ENCODE data around the gene ARL15.

The ARL15 gene

DNA sequence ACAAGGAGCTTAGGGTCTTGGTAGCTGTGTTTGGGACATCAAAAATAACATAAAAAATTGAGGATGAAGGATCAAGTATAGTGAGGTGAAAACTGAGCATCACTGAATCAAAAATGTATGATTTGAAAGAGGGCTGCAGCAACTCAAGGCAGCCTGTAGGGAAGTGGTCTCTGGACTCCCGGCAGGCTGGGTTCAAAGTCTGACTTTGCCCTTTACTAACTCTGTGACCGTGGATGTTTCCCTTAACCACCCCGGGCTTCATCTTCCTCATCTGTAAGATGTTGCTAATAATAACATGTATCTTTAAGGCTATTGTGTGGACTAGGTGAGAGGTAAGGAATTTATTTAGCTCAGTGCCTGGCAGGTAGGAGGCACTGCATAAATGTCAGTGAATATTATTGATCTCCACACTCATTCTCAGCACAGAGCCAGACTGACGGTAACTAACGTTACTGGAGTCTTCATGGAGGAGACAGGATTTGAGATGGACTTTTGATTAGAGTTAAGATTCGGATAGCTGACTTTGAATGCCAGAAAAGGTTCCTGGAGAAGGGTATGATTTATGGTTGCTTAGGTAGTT lies 382.6 kb downstream of the ARL15 start:
- DNase-seq: no peak

DNA sequence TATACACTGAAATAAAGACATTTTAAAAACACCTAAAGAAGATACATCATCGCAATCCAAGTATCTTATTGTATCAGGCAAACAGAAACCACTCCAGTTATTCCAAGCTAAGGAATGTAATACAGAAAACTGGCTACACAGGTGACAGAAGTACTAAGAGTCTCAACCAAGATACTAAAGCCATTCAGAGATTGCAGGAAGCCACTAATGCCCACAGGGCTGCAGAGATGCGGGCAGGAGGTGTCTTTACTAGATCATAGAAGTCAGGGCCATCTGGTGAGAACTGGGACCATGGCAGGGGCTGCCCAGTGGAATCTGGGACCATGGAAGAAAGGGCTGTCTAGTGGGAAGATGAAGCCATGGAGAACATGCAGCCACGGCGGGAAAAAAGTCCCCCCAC lies 384.3 kb downstream of the ARL15 start:
- DNase-seq: no peak

DNA sequence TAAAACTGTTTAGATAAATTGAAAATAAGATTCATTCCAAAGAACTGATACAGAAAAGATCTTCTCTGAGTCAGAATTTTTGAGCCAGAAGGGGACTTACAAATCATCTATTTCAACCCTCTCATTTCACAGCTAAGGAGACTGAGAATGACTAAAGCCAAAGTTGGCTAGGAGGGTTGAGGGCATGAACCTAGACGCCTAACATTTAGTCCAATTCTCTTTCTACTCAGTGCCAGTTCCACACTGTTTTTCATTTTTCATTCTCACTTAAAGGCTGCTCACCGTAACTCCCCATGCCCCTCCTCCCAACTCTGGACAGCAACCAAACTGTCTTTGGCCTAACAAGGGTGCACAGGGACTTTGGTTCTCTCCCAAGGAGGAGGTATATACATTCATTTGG lies 386.0 kb downstream of the ARL15 start:
- peak; percentile 41 for DNase-seq

DNA sequence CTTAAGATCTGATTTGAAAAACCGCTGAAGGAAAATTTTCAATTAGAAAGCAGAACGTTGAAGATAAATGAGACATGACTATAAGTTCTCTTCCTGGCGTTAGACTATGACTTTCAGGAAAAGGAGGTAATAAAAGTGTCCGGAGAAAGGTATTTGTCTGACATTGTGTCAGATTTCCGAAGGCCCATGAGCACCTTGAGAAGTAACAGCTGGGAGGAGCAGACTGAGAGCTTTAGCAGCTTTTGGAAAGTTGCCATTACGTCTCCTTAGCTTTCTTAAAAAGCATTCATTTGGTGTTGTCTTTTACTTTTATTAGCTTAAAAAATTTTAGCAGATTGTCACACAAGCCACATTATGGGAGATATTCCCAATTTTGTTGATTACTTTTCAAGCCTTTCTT lies 386.4 kb downstream of the ARL15 start:
- DNase-seq: peak; percentile 83

DNA sequence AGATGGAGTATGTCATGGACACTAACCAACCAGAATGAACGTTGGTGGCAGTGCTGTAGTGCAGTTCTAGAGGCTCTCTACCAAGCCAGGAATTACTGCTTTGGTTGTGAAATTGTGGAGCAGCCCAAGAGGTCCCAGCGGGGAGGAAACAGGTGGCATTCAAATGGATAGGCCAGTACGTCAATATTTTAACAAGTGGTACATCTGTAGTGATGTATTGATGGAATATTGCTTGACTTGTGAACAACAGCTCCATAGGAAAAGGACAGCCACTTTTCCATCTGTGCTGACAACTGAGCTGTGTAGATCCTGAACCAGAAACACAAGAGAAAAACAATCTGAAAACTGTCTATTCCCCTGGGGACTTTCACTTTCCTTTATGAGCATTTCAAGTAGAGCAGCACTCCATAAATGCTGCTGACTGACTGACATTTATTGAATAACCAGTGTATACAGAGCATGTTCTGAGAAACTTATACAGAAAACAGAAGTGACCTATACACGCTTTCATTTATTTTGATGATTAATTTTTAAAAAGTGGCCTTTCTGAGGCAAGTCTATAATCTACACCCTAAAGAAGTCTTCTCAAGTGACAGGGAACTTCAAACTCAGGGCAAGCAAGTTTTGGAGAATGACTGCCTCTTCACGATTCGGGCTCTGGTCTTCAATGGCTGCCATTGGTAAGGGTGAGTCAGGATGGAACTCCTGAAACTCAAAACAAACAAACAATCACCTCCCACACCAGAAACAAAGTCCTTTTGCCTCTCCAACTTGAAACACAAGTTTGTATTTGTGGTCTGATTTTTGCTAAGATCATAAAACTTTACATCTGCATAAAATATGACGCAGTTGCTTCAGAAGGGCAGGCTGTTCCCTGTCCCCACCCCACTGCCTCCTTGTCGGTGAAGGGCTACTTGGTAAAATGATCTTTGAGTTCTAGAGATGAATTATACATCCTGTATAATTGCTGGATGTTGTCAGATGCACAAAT lies 387.6 kb downstream of the ARL15 start:
- DNase-seq: peak; percentile 92

DNA sequence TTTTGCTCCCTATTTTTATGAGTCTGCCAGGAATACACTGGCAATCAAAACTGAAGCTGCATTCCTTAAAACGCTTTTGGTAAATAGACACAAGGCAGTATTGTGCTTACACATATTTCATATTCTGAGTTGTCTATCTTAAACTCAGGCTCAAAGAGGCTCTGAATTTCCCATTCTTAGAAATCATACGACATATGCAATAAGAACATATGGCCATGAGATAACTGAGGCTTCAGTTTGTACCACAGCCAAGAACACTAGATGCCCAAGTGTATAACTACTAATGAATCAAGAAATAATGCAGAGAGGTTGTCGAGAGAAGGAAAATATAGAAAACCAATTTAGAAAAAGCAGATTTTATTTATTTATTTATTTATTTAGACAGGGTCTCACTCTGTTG lies 392.5 kb downstream of the ARL15 start:
- DNase-seq: peak; percentile 7

DNA sequence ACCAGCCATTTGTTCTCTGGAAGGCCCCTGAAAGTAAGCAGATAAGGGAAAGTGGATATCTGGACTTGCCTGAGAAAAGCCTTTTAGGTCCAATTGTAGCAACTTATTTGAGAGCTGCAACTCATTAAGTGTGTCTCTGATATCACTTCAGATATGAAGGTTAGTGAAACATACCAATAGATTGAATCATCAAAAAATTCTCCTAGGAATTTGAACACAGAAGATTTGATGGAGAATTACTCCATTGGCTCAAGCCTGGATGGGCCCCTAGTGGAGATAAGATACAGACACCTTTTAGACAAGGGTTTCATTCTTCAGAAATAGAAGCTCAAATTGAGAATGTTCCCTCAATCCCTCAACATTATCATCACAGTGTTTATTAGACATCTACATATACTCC lies 393.3 kb downstream of the ARL15 start:
- no peak for DNase-seq

DNA sequence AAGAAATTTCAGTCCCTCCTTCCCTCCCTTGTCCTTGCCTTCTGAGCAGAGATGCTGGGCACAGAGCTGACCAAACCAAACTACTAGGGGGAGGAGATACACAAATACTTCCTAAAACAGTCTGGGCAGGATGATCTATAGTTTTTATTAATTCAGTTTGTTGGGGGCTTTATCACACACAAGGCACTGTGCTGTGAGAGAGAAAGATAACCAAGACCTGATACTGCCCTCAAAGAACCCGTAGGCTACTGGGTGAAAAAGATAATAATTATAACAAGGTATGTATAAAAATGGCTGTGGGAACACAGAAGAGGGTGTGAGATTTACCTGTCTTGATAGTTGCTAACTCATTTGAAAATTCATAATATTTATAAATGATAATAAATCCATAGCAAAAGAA lies 395.3 kb downstream of the ARL15 start:
- DNase-seq: no peak

DNA sequence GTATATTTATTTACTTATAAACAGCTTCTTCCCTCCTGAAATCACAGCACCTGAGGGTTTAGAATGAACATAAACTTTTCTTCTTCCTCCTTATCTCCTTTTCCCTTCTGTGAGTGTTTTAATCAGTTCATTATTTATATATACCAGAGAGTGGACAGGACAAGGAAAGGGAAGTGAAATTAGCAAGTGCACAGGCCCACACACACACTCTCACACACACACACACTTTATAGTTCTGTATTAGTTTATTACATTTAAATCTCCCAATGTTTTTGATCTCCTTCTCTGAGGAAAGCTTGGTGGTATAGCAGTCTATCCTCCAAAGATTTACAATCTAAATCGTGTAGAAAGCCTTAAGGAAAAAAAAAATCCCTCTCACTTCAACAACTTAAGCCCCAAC lies 396.4 kb downstream of the ARL15 start:
- DNase-seq: no peak

DNA sequence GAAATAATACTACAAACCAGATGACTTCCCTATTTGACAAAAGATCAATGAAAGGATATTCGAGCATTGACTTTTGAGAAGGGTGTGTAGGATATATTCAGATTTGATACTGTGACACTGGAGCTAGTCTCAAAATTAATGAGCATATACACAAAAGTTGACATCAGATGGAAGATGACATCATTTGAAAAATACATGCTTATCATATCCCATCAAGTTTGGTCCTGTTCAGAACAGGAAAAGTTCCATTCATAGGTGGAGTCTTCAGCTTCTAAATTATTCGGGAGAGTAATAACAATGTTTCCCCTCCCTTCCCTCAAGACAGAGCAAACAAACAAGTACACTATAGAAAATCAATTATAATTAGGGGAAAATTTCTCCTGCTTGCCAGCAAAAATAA lies 401.6 kb downstream of the ARL15 start:
- DNase-seq: no peak

DNA sequence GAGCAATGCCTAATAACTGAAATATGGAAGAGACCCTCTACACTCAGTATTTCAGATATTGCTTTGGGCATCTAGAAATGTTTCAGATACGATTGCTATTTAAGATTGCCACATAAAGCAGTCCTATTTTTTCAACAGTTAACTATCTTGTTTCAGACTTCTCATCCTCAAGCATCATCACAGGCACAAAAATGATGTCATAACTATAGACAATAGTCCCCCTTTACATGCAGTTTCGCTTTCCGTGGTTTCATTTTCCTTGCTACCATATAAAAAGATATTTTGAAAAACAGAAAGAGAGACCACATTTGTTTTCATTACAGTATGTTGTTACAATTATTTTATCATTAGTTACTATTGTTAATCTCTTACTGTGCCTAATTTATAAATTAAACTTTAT lies 402.5 kb downstream of the ARL15 start:
- DNase-seq: no peak

DNA sequence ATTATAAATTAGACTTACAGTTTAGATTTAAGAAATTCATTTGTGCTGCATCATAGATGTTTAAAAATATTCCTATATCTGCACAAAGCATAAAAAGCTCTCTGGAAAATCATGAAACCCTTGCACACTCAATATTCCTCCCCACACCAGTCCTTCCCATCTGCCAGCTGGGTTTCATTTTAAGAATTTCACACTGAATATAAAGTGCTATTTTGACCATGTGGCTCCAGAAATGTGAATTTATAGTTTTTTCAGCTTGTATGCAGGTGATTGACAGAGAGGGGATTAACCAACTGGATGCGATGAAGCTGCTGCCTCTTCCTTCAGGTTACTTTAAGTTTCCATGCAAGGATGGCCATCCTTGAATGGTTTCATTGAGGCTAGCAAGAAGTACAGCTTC lies 403.6 kb downstream of the ARL15 start:
- no peak for DNase-seq

DNA sequence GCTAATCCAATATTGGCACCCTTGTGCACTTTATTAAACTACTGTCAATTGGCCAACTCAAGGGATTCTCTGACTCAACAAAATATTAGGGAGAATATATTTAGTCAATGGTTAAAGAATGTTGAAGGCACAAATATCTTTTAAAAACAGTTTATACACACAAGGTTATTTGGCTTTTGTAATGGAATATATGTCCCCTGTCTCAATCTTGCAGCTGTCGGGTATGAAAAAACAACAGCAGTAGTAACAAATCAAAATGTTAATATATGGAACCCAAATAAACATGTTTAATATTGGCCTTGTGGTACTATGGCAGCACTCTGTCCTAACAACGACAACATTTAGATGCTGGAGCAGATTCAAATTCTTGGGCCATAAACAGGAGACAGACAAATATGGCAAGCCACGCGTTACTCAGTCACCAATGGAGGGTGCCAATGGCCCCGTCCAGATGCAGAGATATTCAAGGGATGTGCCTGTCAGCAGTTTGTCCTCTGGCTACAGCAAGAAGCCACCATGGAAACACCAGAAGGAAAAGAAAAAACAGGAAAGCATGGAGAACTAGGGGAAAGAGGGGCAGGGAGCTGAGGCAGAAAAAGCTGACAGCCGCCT lies 408.0 kb downstream of the ARL15 start:
- DNase-seq: no peak

DNA sequence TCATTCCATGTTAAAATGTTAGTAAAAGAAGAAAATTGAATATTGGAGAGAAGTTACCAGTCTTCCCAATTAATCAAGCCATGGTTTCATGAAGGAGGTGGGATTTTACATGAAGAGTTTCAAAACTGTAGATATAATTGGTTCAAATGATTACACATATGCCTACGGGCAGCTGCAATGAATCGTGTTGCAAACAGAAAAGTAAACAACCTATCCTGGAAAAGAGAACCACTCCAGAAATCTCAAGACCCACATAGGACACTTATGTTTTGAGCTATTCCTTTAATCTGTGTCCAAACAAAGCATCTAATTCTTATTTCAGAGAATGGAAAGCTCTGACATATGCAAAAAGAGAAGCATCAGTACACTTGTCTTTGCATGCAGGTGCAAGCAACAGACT lies 409.7 kb downstream of the ARL15 start:
- no peak for DNase-seq

DNA sequence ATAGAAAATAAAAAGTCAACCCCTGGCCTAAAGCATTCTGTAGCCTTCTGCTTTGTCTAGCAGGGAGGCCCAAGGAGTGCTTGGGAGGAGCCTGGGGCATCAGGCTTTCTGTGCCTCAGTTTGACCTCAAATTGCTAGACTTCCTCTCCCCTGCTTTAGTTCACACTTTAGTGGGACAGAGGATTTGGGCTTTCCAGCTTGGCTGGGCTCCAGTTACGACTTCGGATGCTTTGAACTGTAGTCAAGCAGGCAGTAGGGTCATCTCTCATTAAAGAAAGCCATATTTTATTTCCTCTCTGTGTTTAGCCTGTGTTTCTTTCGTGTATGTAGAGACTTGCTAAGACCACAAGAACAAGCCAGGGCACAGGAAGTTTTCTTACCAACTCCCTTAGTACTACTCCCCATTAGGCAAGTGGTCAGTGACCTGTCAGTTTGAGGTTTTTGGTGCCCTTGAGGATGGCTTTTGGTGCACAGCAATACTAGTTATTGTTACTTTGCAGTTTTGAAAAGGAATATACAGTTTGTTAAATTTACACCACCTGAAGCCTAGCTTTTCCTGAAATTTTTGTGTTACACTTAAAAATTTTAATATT lies 415.2 kb downstream of the ARL15 start:
- DNase-seq: no peak

DNA sequence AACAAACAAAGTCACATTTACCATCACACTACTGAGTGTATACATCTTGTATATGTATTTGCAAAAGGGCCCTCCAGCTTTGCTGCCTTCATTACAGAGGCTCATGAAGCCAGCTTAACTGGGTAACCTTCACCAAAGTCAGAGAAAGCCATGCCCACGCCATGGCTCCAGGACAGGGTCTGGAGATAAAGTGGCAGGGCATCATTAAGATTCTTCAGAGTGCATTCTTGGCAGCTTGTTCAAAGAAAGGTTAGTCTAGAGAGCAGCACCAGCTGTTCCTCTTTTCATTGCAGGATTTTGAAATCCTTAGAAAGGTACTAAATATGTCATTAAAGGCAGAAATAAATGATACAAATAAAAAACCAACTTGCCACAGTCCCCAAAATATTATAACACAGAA lies 416.7 kb downstream of the ARL15 start:
- DNase-seq: peak; percentile 25

DNA sequence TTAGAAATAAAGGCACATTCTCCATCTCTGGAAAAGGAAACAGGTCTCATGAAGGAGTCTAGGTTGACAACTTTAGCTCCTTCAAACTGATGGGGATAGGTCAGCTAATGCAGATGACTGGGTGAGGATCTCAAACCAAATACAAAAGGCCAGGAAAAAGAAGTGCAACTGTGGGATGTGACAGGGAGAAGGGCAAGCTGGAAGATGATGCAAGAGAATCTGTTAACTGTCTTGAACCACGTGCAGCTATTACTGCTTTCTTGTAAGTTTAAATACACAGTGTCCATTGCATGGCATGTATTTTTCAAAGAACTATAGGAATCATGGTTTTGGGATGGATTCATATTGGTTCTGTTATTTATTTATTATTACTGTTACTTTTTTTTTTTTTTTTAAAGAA lies 418.1 kb downstream of the ARL15 start:
- no peak for DNase-seq

DNA sequence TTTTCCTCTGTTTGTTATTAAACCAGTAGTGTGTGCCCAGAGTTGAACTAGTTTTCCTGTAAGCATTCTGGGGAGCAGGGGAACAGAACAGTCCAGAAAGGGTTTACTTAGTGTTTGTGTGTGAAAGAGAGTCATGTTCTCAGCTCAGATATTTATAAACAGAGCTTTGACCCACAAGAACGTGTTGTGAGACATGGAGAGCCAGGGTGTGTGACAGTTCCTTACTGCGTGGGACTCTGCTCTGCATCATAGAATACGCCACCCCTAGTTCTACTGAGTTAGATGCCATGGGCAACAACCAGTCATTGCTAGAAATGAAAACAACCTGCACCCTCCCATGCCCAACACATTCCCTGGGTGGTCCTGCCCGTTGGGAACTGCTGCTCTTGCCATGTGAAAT lies 419.2 kb downstream of the ARL15 start:
- no peak for DNase-seq

DNA sequence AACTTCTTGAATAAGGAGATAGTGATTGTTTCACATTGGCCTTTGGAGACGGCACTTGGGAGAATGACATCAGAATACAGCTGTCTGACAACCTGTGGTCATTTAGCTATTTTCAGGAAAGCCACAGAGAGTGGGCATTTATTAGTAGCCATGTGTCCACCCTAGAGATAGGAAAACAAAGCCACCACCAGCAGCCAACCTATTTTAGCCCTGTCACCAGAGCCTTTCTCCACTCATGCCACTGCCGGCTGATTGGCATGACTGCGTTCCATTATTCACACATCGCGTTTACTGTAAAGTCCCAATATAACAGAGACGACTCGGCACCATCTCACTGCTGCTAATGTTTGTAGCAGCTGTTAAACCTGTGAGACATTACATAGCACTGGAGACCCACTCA lies 419.9 kb downstream of the ARL15 start:
- no peak for DNase-seq

DNA sequence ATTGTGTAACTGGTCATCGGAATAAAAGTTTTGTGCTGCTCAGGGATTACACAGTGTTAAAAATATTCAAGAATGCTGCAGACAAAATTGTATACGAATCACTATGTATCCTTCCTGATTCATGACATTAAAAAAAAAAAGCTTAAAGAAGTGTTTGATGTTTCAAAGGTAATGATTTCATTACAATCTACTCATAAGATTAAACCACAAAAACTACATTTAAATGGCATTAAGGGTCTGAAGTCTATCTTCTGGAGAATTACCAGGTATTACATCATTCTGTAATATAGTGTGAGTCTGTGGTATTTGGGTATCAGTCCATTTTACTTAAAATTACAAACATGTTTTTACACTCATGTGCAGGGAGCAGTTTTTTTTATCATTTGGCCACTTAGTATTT lies 425.5 kb downstream of the ARL15 start:
- no peak for DNase-seq

DNA sequence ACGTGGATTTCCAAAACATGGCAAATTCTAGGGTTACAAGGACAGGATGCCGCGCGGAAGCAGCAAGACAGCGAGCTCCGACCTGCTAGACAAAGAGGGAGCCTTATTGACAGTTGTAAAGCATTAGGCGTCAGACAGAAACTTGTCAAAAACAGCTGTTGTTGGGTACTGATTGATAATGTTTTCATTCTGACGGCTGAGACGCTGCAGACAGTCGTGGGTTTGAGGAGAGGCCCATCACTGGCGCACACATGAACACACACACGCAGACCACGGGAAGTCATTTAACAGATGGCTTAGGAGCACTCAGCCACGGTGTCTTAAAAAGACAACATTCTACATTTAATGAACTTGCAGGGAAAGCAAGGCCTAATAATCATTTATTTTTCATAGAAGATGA lies 426.0 kb downstream of the ARL15 start:
- peak; percentile 66 for DNase-seq

DNA sequence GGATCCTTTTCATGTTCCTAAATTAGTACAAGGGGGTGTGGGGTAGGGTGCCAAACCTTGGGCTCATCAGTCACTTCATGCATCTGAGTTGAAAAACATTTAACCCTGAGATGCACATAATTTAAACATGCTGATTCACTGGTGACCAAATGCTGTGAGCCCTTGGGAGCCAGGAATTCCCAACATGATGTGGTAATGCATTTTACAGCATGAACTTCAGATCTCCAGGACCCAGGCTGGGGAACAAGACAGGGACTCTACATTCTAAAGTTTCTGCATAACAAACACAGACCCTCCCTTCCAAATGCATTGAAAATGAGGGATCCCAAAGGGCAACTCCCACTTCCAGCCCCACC lies 427.7 kb downstream of the ARL15 start:
- no peak for DNase-seq

DNA sequence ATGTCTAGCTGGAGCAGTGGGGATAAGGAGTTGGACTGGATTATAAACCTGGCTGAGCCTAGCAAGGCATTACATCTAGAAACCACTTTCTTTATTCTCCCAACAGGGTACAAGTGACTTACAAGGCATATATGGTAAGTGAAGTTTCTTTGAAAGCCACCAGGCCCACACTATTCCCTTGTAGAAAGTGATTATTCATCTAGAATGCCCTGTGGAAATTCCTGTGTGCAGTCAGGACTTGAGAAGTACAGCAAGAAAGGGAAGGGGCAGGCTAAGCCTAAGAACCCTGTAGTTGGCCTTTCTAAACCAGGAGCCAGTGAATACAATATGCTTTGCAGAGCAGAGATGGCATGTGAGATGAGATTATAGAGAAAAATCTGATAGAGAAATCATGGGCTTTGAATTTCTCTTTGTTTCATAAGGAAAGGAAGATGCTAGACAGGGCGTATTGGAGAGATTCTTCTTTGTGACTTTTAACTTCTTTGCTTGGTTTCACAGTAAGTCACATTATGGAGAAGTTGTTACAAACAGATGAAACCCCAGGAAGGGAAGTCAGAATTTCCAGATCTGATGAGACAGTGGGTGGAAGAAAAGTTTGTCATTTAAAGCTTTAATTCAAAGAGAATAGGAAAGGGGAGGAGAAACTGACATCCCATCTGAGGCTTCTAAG lies 428.2 kb downstream of the ARL15 start:
- no peak for DNase-seq
